OCI-LY3 (cell line): ENCODE results near the gene LEMD2.

ENCODE experiments used
- H2AFZ ChIP-seq: fragments of 200-600, 300-600 bp; shearing (Covaris generic); 2 replicates; pipeline ENCODE4 v1.6.0; 2014; ENCODE audit warnings: antibody characterized with exemption, low read depth, low read length
- H3K27ac ChIP-seq: fragments of 200-600, 300-600 bp; sonication (generic); 2 replicates; pipeline ENCODE4 v1.5.1; 2014; ENCODE audit warnings: mild to moderate bottlenecking, low read length, moderate library complexity, mixed read lengths
- H3K27me3 ChIP-seq: fragments of 200-600, 300-600 bp; sonication (generic); 2 replicates; pipeline ENCODE4 v1.6.1; 2014; ENCODE audit warnings: low read depth, low read length, mixed read lengths
- H3K36me3 ChIP-seq: fragments of 200-600, 300-600 bp; sonication (generic); replicated peaks from 2 replicates; pipeline ENCODE3; 2014; ENCODE audit warnings: low read depth, low read length, mixed read lengths
- H3K4me1 ChIP-seq: fragments of 300-600, 200-600 bp; sonication (generic); 2 replicates; pipeline ENCODE4 v1.6.1; 2014; ENCODE audit warnings: low read length, mixed read lengths
- H3K4me2 ChIP-seq: fragments of 200-600, 300-600 bp; sonication (generic); 2 replicates; pipeline ENCODE4 v1.6.1; 2014; ENCODE audit warnings: low read length, mixed read lengths
- H3K4me3 ChIP-seq: fragments of 300-600, 200-600 bp; sonication (generic); 2 replicates; pipeline ENCODE4 v1.5.1; 2014; ENCODE audit warnings: antibody characterized with exemption, mild to moderate bottlenecking, low read length, moderate library complexity
- H3K79me2 ChIP-seq: fragments of 300-600, 200-600 bp; shearing (Covaris generic); 2 replicates; pipeline ENCODE4 v1.6.1; 2014; ENCODE audit warnings: mild to moderate bottlenecking, low read length, mixed read lengths
- H3K9ac ChIP-seq: fragments of 300-600, 200-600 bp; shearing (Covaris generic); 2 replicates; pipeline ENCODE4 v1.6.0; 2014; ENCODE audit warnings: mild to moderate bottlenecking, low read length, moderate library complexity
- H3K9me3 ChIP-seq: fragments of 200-600, 300-600 bp; shearing (Covaris generic); 2 replicates; pipeline ENCODE4 v1.6.1; 2014; ENCODE audit warnings: low read length, mixed read lengths; ENCODE audit not compliant: insufficient read depth
- H4K20me1 ChIP-seq: fragments of 200-600, 300-600 bp; sonication (generic); 2 replicates; pipeline ENCODE4 v1.6.1; 2016; ENCODE audit warnings: low read length, mixed read lengths; ENCODE audit not compliant: insufficient read depth
- EZH2phosphoT487 ChIP-seq: fragments of 200-600 bp; shearing (Covaris generic); IDR thresholded peaks from 2 replicates; pipeline ENCODE4 v1.6.1; 2018; ENCODE audit warnings: antibody characterized with exemption, mixed run types, low read depth
- TF ChIP-seq, protein P1 (sequence below): fragments of 200-600, 300-600 bp; sonication (generic); IDR thresholded peaks from 2 replicates; pipeline ENCODE4 v1.5.1; 2014; ENCODE audit warnings: antibody characterized with exemption, low read length, low read depth

The LEMD2 gene

DNA sequence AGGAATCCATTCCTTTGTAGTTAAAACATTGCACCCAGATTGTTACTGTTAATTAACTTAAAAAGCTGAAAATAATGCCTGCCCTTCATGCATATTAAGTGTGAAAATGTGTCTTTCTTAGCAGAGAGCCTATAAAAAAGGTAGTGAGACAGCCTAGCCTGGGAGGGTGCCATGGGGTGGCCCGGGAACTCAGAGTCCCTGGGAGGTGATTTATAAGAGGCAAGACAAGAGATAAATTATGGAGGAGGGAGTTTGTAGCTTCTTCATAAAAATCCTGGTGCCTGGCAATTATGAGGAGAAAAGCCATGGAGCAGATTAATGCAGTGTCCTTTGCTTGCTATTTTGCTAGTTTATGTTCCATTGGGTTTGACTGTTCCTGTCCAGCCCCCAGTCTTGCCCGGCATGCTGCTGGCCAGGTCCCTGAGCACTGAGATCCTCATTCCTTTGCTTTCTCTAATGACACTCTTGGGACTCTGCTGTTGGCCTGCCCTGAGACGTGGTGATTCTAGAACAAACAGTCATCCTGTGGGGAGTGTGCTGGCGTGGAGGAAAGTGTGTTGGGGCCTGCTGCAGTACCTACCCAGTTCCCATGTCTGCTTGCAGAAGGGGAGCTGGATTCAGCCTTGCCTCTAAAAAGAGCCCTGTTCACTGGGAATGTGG, 10.7 kb upstream of the LEMD2 start:
- Histone ChIP-seq H3K36me3 (no peaks in the 10 kb centered on the region), H3K4me3 (no peak overlapping the region), H3K27ac (no peak overlapping the region), H3K4me1 (no peaks in the 10 kb centered on the region), H3K9me3 (no peaks in the 10 kb centered on the region), H4K20me1 (no peaks in the 10 kb centered on the region), H3K27me3 (no peaks in the 10 kb centered on the region), H3K79me2 (no peaks in the 10 kb centered on the region), H2AFZ (no peak overlapping the region), H3K9ac (no peak overlapping the region), H3K4me2 (no peak overlapping the region)
- TF ChIP-seq, protein P1, sequence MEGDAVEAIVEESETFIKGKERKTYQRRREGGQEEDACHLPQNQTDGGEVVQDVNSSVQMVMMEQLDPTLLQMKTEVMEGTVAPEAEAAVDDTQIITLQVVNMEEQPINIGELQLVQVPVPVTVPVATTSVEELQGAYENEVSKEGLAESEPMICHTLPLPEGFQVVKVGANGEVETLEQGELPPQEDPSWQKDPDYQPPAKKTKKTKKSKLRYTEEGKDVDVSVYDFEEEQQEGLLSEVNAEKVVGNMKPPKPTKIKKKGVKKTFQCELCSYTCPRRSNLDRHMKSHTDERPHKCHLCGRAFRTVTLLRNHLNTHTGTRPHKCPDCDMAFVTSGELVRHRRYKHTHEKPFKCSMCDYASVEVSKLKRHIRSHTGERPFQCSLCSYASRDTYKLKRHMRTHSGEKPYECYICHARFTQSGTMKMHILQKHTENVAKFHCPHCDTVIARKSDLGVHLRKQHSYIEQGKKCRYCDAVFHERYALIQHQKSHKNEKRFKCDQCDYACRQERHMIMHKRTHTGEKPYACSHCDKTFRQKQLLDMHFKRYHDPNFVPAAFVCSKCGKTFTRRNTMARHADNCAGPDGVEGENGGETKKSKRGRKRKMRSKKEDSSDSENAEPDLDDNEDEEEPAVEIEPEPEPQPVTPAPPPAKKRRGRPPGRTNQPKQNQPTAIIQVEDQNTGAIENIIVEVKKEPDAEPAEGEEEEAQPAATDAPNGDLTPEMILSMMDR: no peak
- TF ChIP-seq EZH2phosphoT487: no peak

DNA sequence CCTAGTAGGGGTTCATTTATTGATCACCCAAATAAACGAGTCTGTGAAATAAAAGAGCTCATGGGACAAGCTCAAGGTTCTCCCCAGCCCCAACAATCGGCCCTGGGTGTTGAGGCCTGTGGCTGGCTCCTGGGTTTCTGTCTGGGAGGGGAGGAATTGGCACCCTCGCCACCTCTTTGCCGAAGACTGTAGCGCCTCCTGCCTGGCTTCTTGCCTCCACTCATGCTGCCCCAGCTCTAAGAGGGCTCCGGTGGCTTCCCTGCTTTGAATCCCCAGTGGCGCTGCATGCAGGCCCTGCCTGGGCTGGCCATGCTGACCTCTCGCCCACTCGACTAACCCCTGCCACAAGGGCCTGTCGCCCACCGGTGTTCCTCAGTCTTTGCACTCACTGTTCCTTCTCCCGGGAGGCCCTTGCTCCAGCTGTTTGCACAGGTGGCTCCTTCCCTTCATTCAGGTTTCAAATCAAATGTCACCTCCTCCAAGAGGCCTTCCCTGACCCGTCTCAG, 9.5 kb upstream of the LEMD2 start:
- no peaks in the 10 kb centered on the region for H4K20me1 ChIP-seq
- no peak overlapping the region for H3K9ac ChIP-seq
- H3K27me3 ChIP-seq: no peaks in the 10 kb centered on the region
- H3K4me1 ChIP-seq: no peaks in the 10 kb centered on the region
- no peak overlapping the region for H3K27ac ChIP-seq
- TF ChIP-seq, protein P1: no peak
- no peak for TF ChIP-seq EZH2phosphoT487
- no peaks in the 10 kb centered on the region for H3K9me3 ChIP-seq
- H3K4me2 ChIP-seq: no peak overlapping the region
- H3K79me2 ChIP-seq: no peaks in the 10 kb centered on the region
- no peaks in the 10 kb centered on the region for H3K36me3 ChIP-seq
- no peak overlapping the region for H2AFZ ChIP-seq
- no peak overlapping the region for H3K4me3 ChIP-seq

DNA sequence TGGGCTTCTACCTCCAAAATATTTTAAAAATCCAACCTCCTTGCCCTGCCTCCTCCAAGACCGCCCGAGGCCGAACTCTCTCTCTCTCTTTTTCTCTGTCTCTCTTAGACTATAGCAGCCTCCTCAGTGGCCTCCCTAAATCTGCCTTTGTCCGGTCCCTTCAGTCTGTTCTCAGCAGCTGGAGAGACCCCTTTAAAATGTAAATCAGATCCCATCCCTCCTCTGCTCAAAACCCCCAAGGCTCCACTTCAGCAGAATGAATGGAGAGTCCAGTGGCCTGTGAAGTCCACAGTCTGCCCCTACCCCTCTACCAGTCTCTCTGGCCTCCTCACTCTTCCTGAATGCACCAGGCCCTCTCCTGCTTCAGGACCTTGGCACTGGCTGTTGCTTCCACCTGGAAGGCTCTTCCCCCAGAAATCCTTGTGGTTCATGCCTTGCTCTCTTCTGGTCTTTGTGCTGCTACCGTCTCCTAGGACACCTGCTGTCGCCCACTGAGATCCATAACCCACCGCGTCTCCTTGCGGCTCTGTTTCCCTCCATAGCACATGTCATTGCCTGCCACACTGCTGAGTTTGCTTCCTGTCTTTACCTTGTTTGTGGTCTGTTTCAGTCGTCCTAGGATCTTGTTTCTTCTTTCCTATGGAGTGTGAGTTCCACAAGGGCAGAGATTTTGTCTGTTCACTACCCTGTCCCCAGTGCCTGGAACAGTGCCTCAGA, 8.9 kb upstream of the LEMD2 start:
- H3K9ac ChIP-seq: no peak overlapping the region
- H3K4me1 ChIP-seq: no peaks in the 10 kb centered on the region
- H2AFZ ChIP-seq: no peak overlapping the region
- no peak overlapping the region for H3K4me3 ChIP-seq
- H3K79me2 ChIP-seq: no peaks in the 10 kb centered on the region
- no peaks in the 10 kb centered on the region for H4K20me1 ChIP-seq
- no peak overlapping the region for H3K27ac ChIP-seq
- no peaks in the 10 kb centered on the region for H3K9me3 ChIP-seq
- no peak overlapping the region for H3K4me2 ChIP-seq
- H3K36me3 ChIP-seq: no peaks in the 10 kb centered on the region
- H3K27me3 ChIP-seq: no peaks in the 10 kb centered on the region
- TF ChIP-seq EZH2phosphoT487: no peak
- TF ChIP-seq, protein P1: no peak

GRCh38 chr6:33794910-33795623, 6.1 kb upstream of the LEMD2 start:
- H4K20me1 ChIP-seq: no peaks in the 10 kb centered on the region
- no peak overlapping the region for H3K9ac ChIP-seq
- no peaks in the 10 kb centered on the region for H3K4me1 ChIP-seq
- TF ChIP-seq EZH2phosphoT487: no peak
- TF ChIP-seq, protein P1: no peak
- H3K79me2 ChIP-seq: no peaks in the 10 kb centered on the region
- H3K27ac ChIP-seq: no peak overlapping the region
- H2AFZ ChIP-seq: no peak overlapping the region
- H3K27me3 ChIP-seq: no peaks in the 10 kb centered on the region
- H3K4me2 ChIP-seq: no peak overlapping the region
- H3K4me3 ChIP-seq: no peak overlapping the region
- H3K36me3 ChIP-seq: no peaks in the 10 kb centered on the region
- no peaks in the 10 kb centered on the region for H3K9me3 ChIP-seq
